Measurements from ENCODE around the gene SLC16A13. TPM values are rescaled to one million over a fixed set of nuclear protein-coding genes. Genes with fewer than 3 reads are reported as not detected.

Gene SLC16A13
- total RNA-seq, 8 experiments from 2014 or later = 0.61 to 2.7 (median 1.1) TPM

DNA sequence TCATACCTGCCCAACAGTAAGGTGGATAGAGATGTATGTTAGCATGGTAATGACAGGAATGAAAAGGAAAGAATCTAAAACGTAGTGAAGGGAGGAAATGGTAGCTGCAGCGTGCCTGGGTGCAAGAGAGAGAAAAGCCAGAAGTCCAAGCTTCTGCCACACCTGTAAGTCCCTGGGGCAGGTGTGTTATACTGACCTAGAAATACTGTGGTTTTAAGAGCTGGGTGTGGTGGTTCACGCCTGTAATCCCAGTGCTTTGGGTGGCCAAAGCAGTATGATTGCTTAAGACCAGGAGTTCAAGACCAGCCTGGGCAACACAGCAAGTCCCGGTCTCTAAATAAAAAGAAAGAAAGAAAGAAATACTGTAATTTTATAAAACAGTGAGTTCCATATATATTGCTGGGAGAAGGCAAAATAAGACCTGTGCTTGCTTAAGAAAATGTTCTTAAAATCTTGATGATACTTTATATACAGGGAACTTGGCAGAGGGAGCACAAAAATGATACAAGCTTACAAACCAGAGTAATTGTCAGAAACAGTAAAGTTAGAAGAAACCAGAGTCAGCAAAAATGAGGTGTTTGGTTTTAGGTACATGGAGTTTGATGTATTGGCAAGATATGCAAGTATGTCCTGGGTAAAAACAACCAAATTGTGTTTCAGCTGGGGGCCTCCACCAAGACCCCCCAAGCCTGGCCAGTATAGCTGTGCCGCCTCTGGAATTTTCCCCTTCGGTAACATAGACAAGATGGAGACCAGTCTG lies 33.3 kb upstream of the SLC16A13 start:
- WGBS, 10 experiments = 83 to 100% (median 100%) methylated on average over 1 to 6 of the region's 6 CpGs; no CpG with 5 or more reads in 1 of the 10 experiments
- in situ Hi-C loops (cut with MboI; ENCODE audit: low pct_unique_long_range_greater_than_20kb in 2 of 9, low sequenced_read_pairs in 9 of 9, unreplicated experiment in 9 of 9) = loop anchor here in 5 of 9 experiments (10.0 to 25.0 kb wide), 4 partner anchors 88 to 340 kb away; partner anchors contain the start of genes C17orf100 (in 2 of the 5) and MED31 (in 2 of the 5)
- no peak for ATAC-seq (replicated peaks in 6 of 8)

GRCh38 chr17:7003745-7004144 lies 32.1 kb upstream of the SLC16A13 start:
- WGBS, 10 experiments = 47 to 100% (median 93%) methylated on average over 1 to 2 of the region's 2 CpGs; no CpG with 5 or more reads in 1 of the 10 experiments
- ATAC-seq (replicated peaks in 6 of 8) = no peak
- in situ Hi-C loops (cut with MboI; ENCODE audit: low pct_unique_long_range_greater_than_20kb in 2 of 9, low sequenced_read_pairs in 9 of 9, unreplicated experiment in 9 of 9) = loop anchor here in 5 of 9 experiments (10.0 to 25.0 kb wide), 4 partner anchors 89 to 341 kb away; partner anchors contain the start of genes C17orf100 (in 2 of the 5) and MED31 (in 2 of the 5)
- no peak overlapping the region for H3K27ac ChIP-seq
- H3K4me1 ChIP-seq (replicated peaks in 1 of 2) = no peaks in the 10 kb centered on the region
- no peak overlapping the region for H3K4me3 ChIP-seq

More for the DNA sequence above, 33.3 kb upstream of the SLC16A13 start:
- Histone ChIP-seq H3K4me1 (replicated peaks in 1 of 2) (no peaks in the 10 kb centered on the region), H3K4me3 (no peak overlapping the region), H3K27ac (no peak overlapping the region)

- ATAC-seq (replicated peaks in 6 of 8) = peak; percentile 69 to 92 (median 82)
These were observed 31.2 kb upstream of the SLC16A13 start for GRCh38 chr17:7004398-7005253.

GRCh38 chr17:7005716-7006115 lies 30.1 kb upstream of the SLC16A13 start:
- in situ Hi-C loops (cut with MboI; ENCODE audit: low pct_unique_long_range_greater_than_20kb in 2 of 9, low sequenced_read_pairs in 9 of 9, unreplicated experiment in 9 of 9) = loop anchor here in 6 of 9 experiments (5.0 to 25.0 kb wide), 5 partner anchors 91 to 343 kb away; partner anchors contain the start of genes C17orf100 (in 2 of the 6) and MED31 (in 2 of the 6)
- H3K4me3 ChIP-seq = no peak overlapping the region
- no peaks in the 10 kb centered on the region for H3K4me1 ChIP-seq (replicated peaks in 1 of 2)
- no peak for ATAC-seq (replicated peaks in 6 of 8)
- WGBS, 10 experiments = 80% methylated on average over 1 of the region's 7 CpGs; no CpG with 5 or more reads in 9 of the 10 experiments
- no peak overlapping the region for H3K27ac ChIP-seq

More at GRCh38 chr17:7004398-7005253, 31.2 kb upstream of the SLC16A13 start:
- H3K4me1 ChIP-seq (replicated peaks in 1 of 2) = no peaks in the 10 kb centered on the region
- 93 to 100% (median 100%) methylated on average over 1 to 2 of the region's 2 CpGs; no CpG with 5 or more reads in 6 of the 10 experiments for WGBS, 10 experiments
- H3K4me3 ChIP-seq = no peak overlapping the region
- in situ Hi-C loops (cut with MboI; ENCODE audit: low pct_unique_long_range_greater_than_20kb in 2 of 9, low sequenced_read_pairs in 9 of 9, unreplicated experiment in 9 of 9) = loop anchor here in 6 of 9 experiments (5.0 to 25.0 kb wide), 5 partner anchors 90 to 342 kb away; partner anchors contain the start of genes C17orf100 (in 2 of the 6) and MED31 (in 2 of the 6)
- H3K27ac ChIP-seq = no peak overlapping the region

GRCh38 chr17:7007143-7007542 lies 28.7 kb upstream of the SLC16A13 start:
- in situ Hi-C loops (cut with MboI; ENCODE audit: low pct_unique_long_range_greater_than_20kb in 2 of 9, low sequenced_read_pairs in 9 of 9, unreplicated experiment in 9 of 9) = loop anchor here in 6 of 9 experiments (5.0 to 25.0 kb wide), 5 partner anchors 92 to 345 kb away; partner anchors contain the start of genes C17orf100 (in 2 of the 6) and MED31 (in 2 of the 6)
- ATAC-seq (replicated peaks in 6 of 8) = no peak
- 80 to 90% methylated on average over 1 to 2 of the region's 2 CpGs; no CpG with 5 or more reads in 8 of the 10 experiments for WGBS, 10 experiments
- H3K4me3 ChIP-seq = no peak overlapping the region
- peaks cover 3 to 7% of the 10 kb centered on the region in 2 donors for H3K4me1 ChIP-seq (replicated peaks in 1 of 2)
- no peak overlapping the region for H3K27ac ChIP-seq

- Histone ChIP-seq H3K4me3 (no peak overlapping the region), H3K27ac (no peak overlapping the region), H3K4me1 (replicated peaks in 1 of 2) (peaks cover 12 to 14% of the 10 kb centered on the region in 2 donors)
- in situ Hi-C loops (cut with MboI; ENCODE audit: low pct_unique_long_range_greater_than_20kb in 2 of 9, low sequenced_read_pairs in 9 of 9, unreplicated experiment in 9 of 9) = loop anchor here in 2 of 9 experiments (25.0 kb wide), 1 partner anchor 348 kb away; the partner anchor contains the start of genes C17orf100 (in 2 of the 2) and MED31 (in 2 of the 2)
- ATAC-seq (replicated peaks in 6 of 8) = no peak
- 89 to 100% (median 93%) methylated on average over 2 of the region's 2 CpGs; no CpG with 5 or more reads in 4 of the 10 experiments for WGBS, 10 experiments
These were observed 25.3 kb upstream of the SLC16A13 start for GRCh38 chr17:7010523-7010922.

GRCh38 chr17:7011415-7011814 lies 24.4 kb upstream of the SLC16A13 start:
- WGBS, 10 experiments = 25 to 90% (median 46%) methylated on average over 4 to 14 of the region's 14 CpGs; no CpG with 5 or more reads in 1 of the 10 experiments
- Histone ChIP-seq H3K4me3 (peak overlapping the region; percentile 64 to 88 (median 82)), H3K4me1 (replicated peaks in 1 of 2) (peaks cover 15 to 18% of the 10 kb centered on the region in 2 donors), H3K27ac (no peak overlapping the region)
- in situ Hi-C loops (cut with MboI; ENCODE audit: low pct_unique_long_range_greater_than_20kb in 2 of 9, low sequenced_read_pairs in 9 of 9, unreplicated experiment in 9 of 9) = loop anchor here in 2 of 9 experiments (25.0 kb wide), 1 partner anchor 349 kb away; the partner anchor contains the start of genes C17orf100 (in 2 of the 2) and MED31 (in 2 of the 2)
- no peak for ATAC-seq (replicated peaks in 6 of 8)

DNA sequence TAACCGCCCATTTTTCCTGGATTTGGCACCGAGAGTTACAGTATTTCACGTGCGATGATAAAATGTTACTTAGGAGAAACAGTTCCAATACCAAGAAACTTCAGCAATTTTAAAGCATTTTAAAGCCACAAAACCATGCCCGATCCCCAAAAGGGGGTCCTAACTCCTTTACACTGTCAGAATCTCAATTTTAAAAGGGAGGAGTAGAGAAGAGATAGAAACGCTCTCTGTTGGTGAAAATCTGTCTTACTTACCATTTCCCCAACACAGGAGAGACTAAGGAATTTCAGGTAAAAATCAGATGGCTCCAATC lies 23.9 kb upstream of the SLC16A13 start:
- ATAC-seq (replicated peaks in 6 of 8) = no peak
- Histone ChIP-seq H3K27ac (peak overlapping the region in 1 of 2 donors; percentile 100), H3K4me1 (replicated peaks in 1 of 2) (peaks cover 15 to 18% of the 10 kb centered on the region in 2 donors), H3K4me3 (peak overlapping the region; percentile 64 to 88 (median 82))
- in situ Hi-C loops (cut with MboI; ENCODE audit: low pct_unique_long_range_greater_than_20kb in 2 of 9, low sequenced_read_pairs in 9 of 9, unreplicated experiment in 9 of 9) = loop anchor here in 2 of 9 experiments (25.0 kb wide), 1 partner anchor 350 kb away; the partner anchor contains the start of genes C17orf100 (in 2 of the 2) and MED31 (in 2 of the 2)
- 0 to 7% (median 0%) methylated on average over 2 to 6 of the region's 6 CpGs; no CpG with 5 or more reads in 2 of the 10 experiments for WGBS, 10 experiments

DNA sequence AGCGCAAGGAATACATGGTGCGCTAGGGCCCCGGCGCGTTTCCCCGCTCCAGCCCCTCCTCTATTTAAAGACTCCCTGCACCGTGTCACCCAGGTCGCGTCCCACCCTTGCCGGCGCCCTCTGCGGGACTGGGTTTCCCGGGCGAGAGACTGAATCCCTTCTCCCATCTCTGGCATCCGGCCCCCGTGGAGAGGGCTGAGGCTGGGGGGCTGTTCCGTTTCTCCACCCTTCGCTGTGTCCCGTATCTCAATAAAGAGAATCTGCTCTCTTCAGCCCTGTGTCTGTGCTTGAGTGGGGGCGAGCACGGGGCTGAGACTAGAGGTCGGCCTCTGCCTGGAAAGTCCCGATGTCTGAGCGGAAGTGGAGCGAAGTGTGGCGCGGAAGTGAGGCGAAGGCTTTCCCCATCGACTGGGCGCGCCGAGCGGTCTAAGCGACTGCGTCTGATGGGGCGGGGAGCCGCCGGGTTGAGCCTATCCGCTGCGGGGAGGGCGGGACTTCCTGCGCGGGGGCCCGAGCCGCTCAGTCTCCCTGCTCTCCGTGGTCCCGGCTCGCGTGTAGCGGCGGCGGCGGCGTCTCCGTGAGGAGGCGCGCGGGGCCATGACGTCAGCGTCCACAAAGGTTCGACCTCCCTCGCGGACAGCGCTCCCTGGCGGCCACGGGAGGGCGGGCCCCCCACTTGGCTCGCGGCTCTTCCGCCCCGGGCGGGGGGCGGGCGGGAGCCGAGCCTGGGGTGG lies 21.4 kb upstream of the SLC16A13 start:
- peak overlapping the region; percentile 87 to 99 for H3K27ac ChIP-seq
- peaks cover 15 to 18% of the 10 kb centered on the region in 2 donors for H3K4me1 ChIP-seq (replicated peaks in 1 of 2)
- in situ Hi-C loops (cut with MboI; ENCODE audit: low pct_unique_long_range_greater_than_20kb in 2 of 9, low sequenced_read_pairs in 9 of 9, unreplicated experiment in 9 of 9) = loop anchor here in 2 of 9 experiments (25.0 kb wide), 1 partner anchor 352 kb away; the partner anchor contains the start of genes C17orf100 (in 2 of the 2) and MED31 (in 2 of the 2)
- peak overlapping the region; percentile 64 to 88 (median 82) for H3K4me3 ChIP-seq
- WGBS, 10 experiments = 0% methylated on average over 2 to 3 of the region's 75 CpGs; no CpG with 5 or more reads in 8 of the 10 experiments
- ATAC-seq (replicated peaks in 6 of 8) = peak; percentile 80 to 93 (median 91)

GRCh38 chr17:7014995-7015958 lies 20.5 kb upstream of the SLC16A13 start:
- ATAC-seq (replicated peaks in 6 of 8) = peak in 4 of 8 experiments; percentile 1 to 67 (median 4)
- H3K4me1 ChIP-seq (replicated peaks in 1 of 2) = peaks cover 15 to 20% of the 10 kb centered on the region in 2 donors
- H3K27ac ChIP-seq = peak overlapping the region; percentile 87 to 99
- in situ Hi-C loops (cut with MboI; ENCODE audit: low pct_unique_long_range_greater_than_20kb in 2 of 9, low sequenced_read_pairs in 9 of 9, unreplicated experiment in 9 of 9) = loop anchor here in 2 of 9 experiments (25.0 kb wide), 1 partner anchor 353 kb away; the partner anchor contains the start of genes C17orf100 (in 2 of the 2) and MED31 (in 2 of the 2)
- H3K4me3 ChIP-seq = peak overlapping the region; percentile 64 to 88 (median 82)
- 1 to 78% (median 41%) methylated on average over 2 to 16 of the region's 56 CpGs; no CpG with 5 or more reads in 4 of the 10 experiments for WGBS, 10 experiments

Measured in motor neuron (in vitro differentiated cells).